Peyer's patch (tissue), 4 donors: ENCODE measurements around the gene PDCD4. TPM values are rescaled to one million over a fixed set of nuclear protein-coding genes. Genes with fewer than 3 reads are reported as not detected.

Source experiments
- DNase-seq, 3 donors: peaks; one replicate each; pipeline ENCODE4 v3.0.0-alpha.2; 2017 to 2019
- H3K27ac ChIP-seq, 4 donors: fragments of 200-600 bp; sonication (generic); one replicate each; pipeline ENCODE4 v1.5.1; 2016 to 2019
- H3K27me3 ChIP-seq, 2 donors: fragments of 200-600 bp; sonication (generic); one replicate each; pipeline ENCODE4 v1.5.1; 2019
- H3K36me3 ChIP-seq, 3 donors: fragments of 200-600 bp; sonication (generic); one replicate each; pipeline ENCODE4 v1.5.1; 2016 to 2019
- H3K4me1 ChIP-seq, 4 donors: fragments of 200-600 bp; sonication (generic); one replicate each; pipeline ENCODE4 v1.5.1; 2016 to 2019
- H3K4me3 ChIP-seq, 4 donors: fragments of 200-600 bp; sonication (generic); 1 replicate in 3 of 4; 2 replicates in 1 of 4; pipeline ENCODE4 v1.5.1; 2016 to 2019; ENCODE audit warnings: mild to moderate bottlenecking in 1 of 4
- H3K9me3 ChIP-seq, 4 donors: fragments of 200-600 bp; sonication (generic); one replicate each; pipeline ENCODE4 v1.5.1; 2016 to 2019; ENCODE audit warnings: mild to moderate bottlenecking in 1 of 4
- POLR2A ChIP-seq, 2 donors: fragments of 450-650 bp; IDR thresholded peaks; one replicate each; pipeline ENCODE4 v1.5.1; 2017; ENCODE audit warnings: antibody characterized with exemption in 2 of 2, mild to moderate bottlenecking in 2 of 2, moderate library complexity in 2 of 2
- total RNA-seq, 4 donors: library from RNA; depleted of rRNA; stranded (reverse); fragments of >200 nt; gene quantifications; one replicate each; pipeline ENCODE4 v1.1.0, GENCODE V29; 2016
- TF ChIP-seq, protein P1 (sequence below), 6 experiments: fragments of 450-650 bp in 4 of 6; fragments of 200-600 bp in 2 of 6; sonication (generic) in 1 of 6; IDR thresholded peaks; one replicate each; pipeline ENCODE4 v1.5.1; 2017 to 2019; ENCODE audit warnings: antibody characterized with exemption in 6 of 6, mild to moderate bottlenecking in 3 of 6, moderate library complexity in 1 of 6

The PDCD4 gene
- total RNA-seq, 4 donors from 2014 or later, result 301 to 538 (median 330) TPM

DNA sequence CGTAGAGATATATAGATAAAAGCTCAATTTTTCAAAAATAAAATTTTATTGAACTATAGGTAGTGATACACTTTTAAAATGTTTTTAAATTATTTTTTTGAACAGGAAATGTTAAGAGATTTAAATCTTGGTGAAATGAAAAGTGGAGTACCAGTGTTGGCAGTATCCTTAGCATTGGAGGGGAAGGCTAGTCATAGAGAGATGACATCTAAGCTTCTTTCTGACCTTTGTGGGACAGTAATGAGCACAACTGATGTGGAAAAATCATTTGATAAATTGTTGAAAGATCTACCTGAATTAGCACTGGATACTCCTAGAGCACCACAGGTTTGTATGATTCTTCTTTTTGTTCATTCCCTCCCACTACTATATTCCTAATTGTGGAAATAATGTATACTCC is 15.8 kb downstream of the PDCD4 start:
- TF ChIP-seq POLR2A (IDR thresholded peaks at IDR 0.05), result no peak
- TF ChIP-seq, protein P1, sequence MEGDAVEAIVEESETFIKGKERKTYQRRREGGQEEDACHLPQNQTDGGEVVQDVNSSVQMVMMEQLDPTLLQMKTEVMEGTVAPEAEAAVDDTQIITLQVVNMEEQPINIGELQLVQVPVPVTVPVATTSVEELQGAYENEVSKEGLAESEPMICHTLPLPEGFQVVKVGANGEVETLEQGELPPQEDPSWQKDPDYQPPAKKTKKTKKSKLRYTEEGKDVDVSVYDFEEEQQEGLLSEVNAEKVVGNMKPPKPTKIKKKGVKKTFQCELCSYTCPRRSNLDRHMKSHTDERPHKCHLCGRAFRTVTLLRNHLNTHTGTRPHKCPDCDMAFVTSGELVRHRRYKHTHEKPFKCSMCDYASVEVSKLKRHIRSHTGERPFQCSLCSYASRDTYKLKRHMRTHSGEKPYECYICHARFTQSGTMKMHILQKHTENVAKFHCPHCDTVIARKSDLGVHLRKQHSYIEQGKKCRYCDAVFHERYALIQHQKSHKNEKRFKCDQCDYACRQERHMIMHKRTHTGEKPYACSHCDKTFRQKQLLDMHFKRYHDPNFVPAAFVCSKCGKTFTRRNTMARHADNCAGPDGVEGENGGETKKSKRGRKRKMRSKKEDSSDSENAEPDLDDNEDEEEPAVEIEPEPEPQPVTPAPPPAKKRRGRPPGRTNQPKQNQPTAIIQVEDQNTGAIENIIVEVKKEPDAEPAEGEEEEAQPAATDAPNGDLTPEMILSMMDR (IDR thresholded peaks at IDR 0.05), result no peak
- H3K27ac ChIP-seq, result no peak overlapping the region
- no peak for DNase-seq
- no peaks in the 10 kb centered on the region for H3K27me3 ChIP-seq
- H3K4me1 ChIP-seq, result peaks cover 0 to 14% (median 5%) of the 10 kb centered on the region in 4 donors
- H3K9me3 ChIP-seq, result no peaks in the 10 kb centered on the region
- H3K36me3 ChIP-seq, result peaks cover 0 to 97% (median 0%) of the 10 kb centered on the region in 3 donors
- H3K4me3 ChIP-seq, result no peak overlapping the region

DNA sequence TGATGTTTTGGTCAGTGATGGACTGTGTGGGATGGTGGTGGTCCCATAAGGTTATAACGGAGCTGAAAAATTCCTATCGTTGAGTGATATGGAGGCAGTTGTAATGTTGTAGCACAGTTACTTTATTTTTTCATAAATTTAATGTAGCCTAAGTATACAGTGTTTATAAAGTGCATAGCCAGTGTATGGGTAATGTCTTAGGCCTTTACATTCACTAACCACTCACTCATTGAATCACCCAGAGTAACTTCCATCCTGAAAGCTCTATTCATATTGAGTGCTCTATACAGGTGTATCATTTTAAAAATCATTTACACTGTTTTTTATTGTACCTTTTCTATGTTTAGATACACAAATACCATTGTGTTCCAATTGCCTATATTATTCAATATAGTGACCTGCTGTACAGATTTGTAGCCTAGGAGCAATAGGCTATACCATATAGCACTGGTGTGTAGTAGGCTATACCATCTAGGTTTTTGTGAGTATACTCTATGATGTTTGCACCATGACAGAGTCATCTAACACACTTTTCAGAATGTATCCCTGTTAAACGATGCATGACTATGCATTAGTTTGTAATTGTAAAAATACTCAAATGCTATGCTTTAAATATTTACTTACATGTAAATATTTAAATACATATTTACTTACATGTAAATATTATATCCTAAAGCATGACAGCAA is 21.0 kb downstream of the PDCD4 start:
- TF ChIP-seq POLR2A (IDR thresholded peaks at IDR 0.05), result no peak
- TF ChIP-seq, protein P1 (IDR thresholded peaks at IDR 0.05), result no peak
- no peak for DNase-seq
- no peak overlapping the region for H3K27ac ChIP-seq
- H3K36me3 ChIP-seq, result peaks cover 0 to 89% (median 0%) of the 10 kb centered on the region in 3 donors
- H3K4me3 ChIP-seq, result no peak overlapping the region
- H3K4me1 ChIP-seq, result peaks cover 0 to 26% (median 0%) of the 10 kb centered on the region in 4 donors
- no peaks in the 10 kb centered on the region for H3K27me3 ChIP-seq
- H3K9me3 ChIP-seq, result no peaks in the 10 kb centered on the region

DNA sequence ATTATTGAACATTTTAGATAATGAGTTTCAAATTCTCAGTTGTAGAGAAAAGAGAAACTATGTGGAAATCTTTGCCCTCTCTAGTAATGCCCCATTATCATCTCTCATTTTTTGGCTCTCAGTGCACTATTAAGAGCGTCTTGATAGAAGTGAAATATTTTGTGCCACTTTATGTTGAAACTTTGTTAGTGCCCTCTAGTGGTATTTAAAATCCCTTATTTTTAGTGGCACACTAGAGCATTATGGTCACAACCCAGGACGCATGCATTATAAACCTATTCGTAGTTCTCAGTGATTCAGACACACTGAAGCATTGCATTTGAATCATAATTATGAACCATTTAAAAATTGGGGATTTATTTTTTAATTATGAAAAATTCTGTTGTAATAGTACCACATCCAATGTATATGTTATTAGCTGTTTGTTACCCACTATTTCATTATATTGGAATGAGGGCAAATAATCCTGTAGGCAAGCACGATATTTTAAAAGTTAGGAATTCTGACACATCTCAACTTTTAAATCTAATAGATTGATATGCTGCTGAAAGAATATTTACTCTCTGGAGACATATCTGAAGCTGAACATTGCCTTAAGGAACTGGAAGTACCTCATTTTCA is 21.9 kb downstream of the PDCD4 start:
- no peaks in the 10 kb centered on the region for H3K27me3 ChIP-seq
- H3K27ac ChIP-seq, result no peak overlapping the region
- H3K9me3 ChIP-seq, result no peaks in the 10 kb centered on the region
- no peak overlapping the region for H3K4me3 ChIP-seq
- TF ChIP-seq, protein P1 (IDR thresholded peaks at IDR 0.05), result peak; percentile 29 to 70 (median 66)
- no peak for TF ChIP-seq POLR2A (IDR thresholded peaks at IDR 0.05)
- DNase-seq, result no peak
- H3K4me1 ChIP-seq, result peaks cover 0 to 26% (median 0%) of the 10 kb centered on the region in 4 donors
- peaks cover 0 to 88% (median 0%) of the 10 kb centered on the region in 3 donors for H3K36me3 ChIP-seq

DNA sequence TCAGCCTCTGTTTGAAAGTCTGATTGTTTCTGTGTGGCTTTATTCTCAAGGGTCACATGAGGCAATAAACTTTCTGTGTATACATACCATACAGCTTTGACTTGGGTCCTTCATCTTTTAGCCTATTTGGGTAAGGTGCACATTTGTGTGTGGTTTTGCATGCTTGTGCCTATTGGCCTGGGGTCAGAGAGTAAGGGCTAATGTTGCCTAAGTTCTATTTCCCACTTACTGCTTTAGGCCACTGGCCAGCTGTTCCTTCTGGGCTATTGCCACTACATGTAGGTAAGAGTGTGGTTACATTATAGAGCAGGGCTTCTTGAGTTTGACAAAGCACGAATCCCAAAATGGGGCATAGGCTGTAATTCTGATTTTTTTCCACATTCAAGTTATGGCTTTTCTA is 25.5 kb downstream of the PDCD4 start:
- DNase-seq, result no peak
- Histone ChIP-seq H3K27ac (no peak overlapping the region), H3K36me3 (peaks cover 0 to 77% (median 0%) of the 10 kb centered on the region in 3 donors), H3K9me3 (no peaks in the 10 kb centered on the region), H3K4me3 (no peak overlapping the region), H3K4me1 (peaks cover 0 to 26% (median 0%) of the 10 kb centered on the region in 4 donors), H3K27me3 (no peaks in the 10 kb centered on the region)
- TF ChIP-seq, protein P1 (IDR thresholded peaks at IDR 0.05), result no peak
- no peak for TF ChIP-seq POLR2A (IDR thresholded peaks at IDR 0.05)

DNA sequence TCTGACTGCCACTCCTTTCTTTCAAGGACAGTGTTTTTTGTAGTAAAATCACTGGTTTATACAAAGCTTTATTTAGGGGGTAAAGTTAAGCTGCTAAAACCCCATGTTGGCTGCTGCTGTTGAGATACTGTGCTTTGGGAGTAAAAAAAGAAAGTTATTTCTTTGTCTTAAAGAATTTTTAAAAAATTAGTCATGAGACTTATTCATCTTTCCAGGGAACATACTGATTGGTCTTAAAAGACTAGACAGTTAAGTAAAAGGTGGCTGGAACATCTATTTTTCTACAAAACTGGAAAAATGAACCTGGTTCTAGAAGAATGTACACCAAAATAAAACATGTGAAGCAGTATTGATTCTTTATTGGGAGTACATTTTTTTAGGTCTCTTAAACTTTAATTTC is 26.7 kb downstream of the PDCD4 start:
- no peaks in the 10 kb centered on the region for H3K27me3 ChIP-seq
- H3K4me3 ChIP-seq, result no peak overlapping the region
- H3K27ac ChIP-seq, result no peak overlapping the region
- H3K36me3 ChIP-seq, result peaks cover 0 to 70% (median 0%) of the 10 kb centered on the region in 3 donors
- H3K4me1 ChIP-seq, result peaks cover 0 to 22% (median 0%) of the 10 kb centered on the region in 4 donors
- no peaks in the 10 kb centered on the region for H3K9me3 ChIP-seq
- TF ChIP-seq POLR2A (IDR thresholded peaks at IDR 0.05), result no peak
- TF ChIP-seq, protein P1 (IDR thresholded peaks at IDR 0.05), result no peak
- DNase-seq, result no peak
